ENCODE measurements around the gene CCDC77.

Gene CCDC77

GRCh38 chr12:473863-474577 lies 72.6 kb downstream of the CCDC77 start:
- in situ Hi-C loops (cut with MboI; ENCODE audit: low sequenced_read_pairs, unreplicated experiment), result no loop called here
- TF ChIP-seq CTCF (IDR thresholded peaks at IDR 0.05; ENCODE audit: borderline replicate concordance, control extremely low read depth, extremely low read depth, insufficient read depth, missing control alignments), result no peak
- no peak for DNase-seq (ENCODE audit: low spot score)

- in situ Hi-C loops (cut with MboI; ENCODE audit: low sequenced_read_pairs, unreplicated experiment), result no loop called here
- TF ChIP-seq CTCF (IDR thresholded peaks at IDR 0.05; ENCODE audit: borderline replicate concordance, control extremely low read depth, extremely low read depth, insufficient read depth, missing control alignments), result no peak
- DNase-seq (ENCODE audit: low spot score), result no peak
These were observed 73.8 kb downstream of the CCDC77 start for GRCh38 chr12:475286-475685.

- in situ Hi-C loops (cut with MboI; ENCODE audit: low sequenced_read_pairs, unreplicated experiment), result no loop called here
- no peak for TF ChIP-seq CTCF (IDR thresholded peaks at IDR 0.05; ENCODE audit: borderline replicate concordance, control extremely low read depth, extremely low read depth, insufficient read depth, missing control alignments)
- no peak for DNase-seq (ENCODE audit: low spot score)
These were observed 77.7 kb downstream of the CCDC77 start for GRCh38 chr12:479161-479560.

- in situ Hi-C loops (cut with MboI; ENCODE audit: low sequenced_read_pairs, unreplicated experiment), result no loop called here
These were observed 79.7 kb downstream of the CCDC77 start for GRCh38 chr12:480831-481816.

GRCh38 chr12:482061-482460 lies 80.6 kb downstream of the CCDC77 start:
- in situ Hi-C loops (cut with MboI; ENCODE audit: low sequenced_read_pairs, unreplicated experiment), result no loop called here
- no peak for DNase-seq (ENCODE audit: low spot score)
- no peak for TF ChIP-seq CTCF (IDR thresholded peaks at IDR 0.05; ENCODE audit: borderline replicate concordance, control extremely low read depth, extremely low read depth, insufficient read depth, missing control alignments)

More at GRCh38 chr12:480831-481816, 79.7 kb downstream of the CCDC77 start:
- no peak for DNase-seq (ENCODE audit: low spot score)
- TF ChIP-seq CTCF (IDR thresholded peaks at IDR 0.05; ENCODE audit: borderline replicate concordance, control extremely low read depth, extremely low read depth, insufficient read depth, missing control alignments), result no peak

GRCh38 chr12:484096-484495 lies 82.7 kb downstream of the CCDC77 start:
- DNase-seq (ENCODE audit: low spot score), result no peak
- TF ChIP-seq CTCF (IDR thresholded peaks at IDR 0.05; ENCODE audit: borderline replicate concordance, control extremely low read depth, extremely low read depth, insufficient read depth, missing control alignments), result no peak
- in situ Hi-C loops (cut with MboI; ENCODE audit: low sequenced_read_pairs, unreplicated experiment), result no loop called here

Measured in GM13976 (cell line).